DOHH2 (cell line): ENCODE data around the gene MT2A.

ENCODE experiments used
- CTCF ChIP-seq: fragments of 200-600 bp; sonication (generic); IDR thresholded peaks from one replicate; pipeline ENCODE4 v1.5.1; 2014; ENCODE audit warnings: antibody characterized with exemption, mild to moderate bottlenecking, low read depth, low read length; ENCODE audit not compliant: poor library complexity, severe bottlenecking
- EZH2phosphoT487 ChIP-seq: fragments of 200-600 bp; sonication (generic); IDR thresholded peaks from 2 replicates; pipeline ENCODE4 v1.6.1; 2017; ENCODE audit warnings: borderline replicate concordance, mild to moderate bottlenecking, antibody characterized with exemption, low read length, moderate library complexity, mixed read lengths

GRCh38 chr16:56618138-56618537 lies 9.8 kb downstream of the MT2A start:
- TF ChIP-seq CTCF (no peak), EZH2phosphoT487 (no peak)
